Measurements from ENCODE around the gene SHISA9. TPM values are rescaled to one million over a fixed set of nuclear protein-coding genes. Genes with fewer than 3 reads are reported as not detected.

The SHISA9 gene
- total RNA-seq, 1 experiment from 2014 or later: not detected

DNA sequence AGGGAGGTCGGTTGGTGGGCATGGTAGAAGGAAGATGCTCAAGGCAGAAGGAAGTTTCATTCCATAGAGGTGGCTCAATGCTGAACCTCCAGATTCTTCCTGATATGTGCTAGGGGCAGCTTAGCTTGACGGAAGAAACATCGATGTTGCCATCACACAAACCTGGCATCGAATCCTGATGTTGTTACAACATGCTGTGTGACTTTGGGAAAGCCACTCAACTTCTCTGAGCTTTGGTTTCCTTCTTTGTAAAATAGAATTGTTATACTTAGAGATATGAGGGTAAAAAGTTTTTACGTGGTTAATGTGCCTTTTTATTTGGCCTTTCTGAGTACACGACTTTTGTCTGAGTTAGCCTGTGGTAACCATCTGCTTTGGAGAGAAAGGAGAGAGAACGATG, 287.9 kb downstream of the SHISA9 start:
- H4K20me1 ChIP-seq (ENCODE audit: low read length): no peaks in the 10 kb centered on the region

GRCh38 chr16:13193721-13194120, 292.3 kb downstream of the SHISA9 start:
- BruUV-seq (replicated peaks): no TSS peak
- ChIA-PET POLR2A (ENCODE audit: unreplicated experiment) (no interaction called here), CTCF (no interaction called here)
- Histone ChIP-seq H3K4me1 (ENCODE audit: insufficient read depth, low read length) (no peaks in the 10 kb centered on the region), H3K9me3 (ENCODE audit: low read length) (no peaks in the 10 kb centered on the region), H3K27me3 (ENCODE audit: low read length) (no peaks in the 10 kb centered on the region), H3K4me3 (ENCODE audit: low read length) (no peak overlapping the region), H3K79me2 (ENCODE audit: low read length) (no peaks in the 10 kb centered on the region), H3K36me3 (ENCODE audit: low read depth, low read length) (no peaks in the 10 kb centered on the region), H3K9ac (ENCODE audit: low read length) (no peak overlapping the region), H3K9me2 (replicated peaks; ENCODE audit: low read length) (no peaks in the 10 kb centered on the region), H4K20me1 (ENCODE audit: low read length) (no peaks in the 10 kb centered on the region), H3K4me2 (ENCODE audit: low read length) (no peak overlapping the region), H3F3A (ENCODE audit: low read length, unreplicated experiment) (no peaks in the 10 kb centered on the region), H3K27ac (ENCODE audit: low read length) (no peak overlapping the region), H2AFZ (ENCODE audit: low read length) (no peak overlapping the region)
- DNase-seq (no peak), ATAC-seq (no peak)
- intact Hi-C loops (cut with micrococcal nuclease): no loop called here
- TF ChIP-seq, protein P1, sequence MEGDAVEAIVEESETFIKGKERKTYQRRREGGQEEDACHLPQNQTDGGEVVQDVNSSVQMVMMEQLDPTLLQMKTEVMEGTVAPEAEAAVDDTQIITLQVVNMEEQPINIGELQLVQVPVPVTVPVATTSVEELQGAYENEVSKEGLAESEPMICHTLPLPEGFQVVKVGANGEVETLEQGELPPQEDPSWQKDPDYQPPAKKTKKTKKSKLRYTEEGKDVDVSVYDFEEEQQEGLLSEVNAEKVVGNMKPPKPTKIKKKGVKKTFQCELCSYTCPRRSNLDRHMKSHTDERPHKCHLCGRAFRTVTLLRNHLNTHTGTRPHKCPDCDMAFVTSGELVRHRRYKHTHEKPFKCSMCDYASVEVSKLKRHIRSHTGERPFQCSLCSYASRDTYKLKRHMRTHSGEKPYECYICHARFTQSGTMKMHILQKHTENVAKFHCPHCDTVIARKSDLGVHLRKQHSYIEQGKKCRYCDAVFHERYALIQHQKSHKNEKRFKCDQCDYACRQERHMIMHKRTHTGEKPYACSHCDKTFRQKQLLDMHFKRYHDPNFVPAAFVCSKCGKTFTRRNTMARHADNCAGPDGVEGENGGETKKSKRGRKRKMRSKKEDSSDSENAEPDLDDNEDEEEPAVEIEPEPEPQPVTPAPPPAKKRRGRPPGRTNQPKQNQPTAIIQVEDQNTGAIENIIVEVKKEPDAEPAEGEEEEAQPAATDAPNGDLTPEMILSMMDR (conservative IDR thresholded peaks at IDR 0.05; ENCODE audit: low read depth, low read length): no peak
- TF ChIP-seq EZH2phosphoT487 (IDR thresholded peaks at IDR 0.05; ENCODE audit: borderline replicate concordance, low read length) (no peak), EZH2 (IDR thresholded peaks at IDR 0.05; ENCODE audit: low read length, unreplicated experiment) (no peak)

More for the DNA sequence above, 287.9 kb downstream of the SHISA9 start:
- no peaks in the 10 kb centered on the region for H3K79me2 ChIP-seq (ENCODE audit: low read length)
- H3K9ac ChIP-seq (ENCODE audit: low read length): no peak overlapping the region
- ChIA-PET CTCF (no interaction called here), POLR2A (ENCODE audit: unreplicated experiment) (no interaction called here)
- H3K36me3 ChIP-seq (ENCODE audit: low read depth, low read length): no peaks in the 10 kb centered on the region
- H3F3A ChIP-seq (ENCODE audit: low read length, unreplicated experiment): no peaks in the 10 kb centered on the region
- no peak overlapping the region for H2AFZ ChIP-seq (ENCODE audit: low read length)
- no TSS peak for BruUV-seq (replicated peaks)
- H3K4me3 ChIP-seq (ENCODE audit: low read length): no peak overlapping the region
- no peak overlapping the region for H3K4me2 ChIP-seq (ENCODE audit: low read length)
- TF ChIP-seq, protein P1 (conservative IDR thresholded peaks at IDR 0.05; ENCODE audit: low read depth, low read length): no peak
- TF ChIP-seq EZH2phosphoT487 (IDR thresholded peaks at IDR 0.05; ENCODE audit: borderline replicate concordance, low read length): no peak
- TF ChIP-seq EZH2 (IDR thresholded peaks at IDR 0.05; ENCODE audit: low read length, unreplicated experiment): no peak
- no peaks in the 10 kb centered on the region for H3K4me1 ChIP-seq (ENCODE audit: insufficient read depth, low read length)
- H3K9me2 ChIP-seq (replicated peaks; ENCODE audit: low read length): no peaks in the 10 kb centered on the region
- intact Hi-C loops (cut with micrococcal nuclease): no loop called here
- DNase-seq (no peak), ATAC-seq (no peak)
- no peaks in the 10 kb centered on the region for H3K27me3 ChIP-seq (ENCODE audit: low read length)
- no peaks in the 10 kb centered on the region for H3K9me3 ChIP-seq (ENCODE audit: low read length)
- no peak overlapping the region for H3K27ac ChIP-seq (ENCODE audit: low read length)

DNA sequence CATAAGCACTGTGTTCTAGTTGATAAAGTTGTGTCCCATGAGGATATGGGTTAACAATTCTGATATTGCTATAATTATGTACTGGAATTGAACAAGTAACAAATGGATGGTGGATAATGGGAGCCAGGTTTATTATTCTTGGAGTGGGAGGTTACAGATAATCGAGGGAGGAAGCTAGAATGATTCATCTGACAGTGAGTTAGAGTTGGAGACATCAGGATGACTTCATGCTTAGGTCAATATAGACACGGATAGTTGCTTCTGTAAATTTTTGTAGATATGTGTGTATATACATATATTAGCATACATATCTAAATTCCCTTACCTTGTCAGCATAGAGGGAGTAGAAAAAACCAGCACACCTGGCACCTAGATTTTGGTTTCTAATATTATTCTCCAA, 293.4 kb downstream of the SHISA9 start:
- Histone ChIP-seq H3K79me2 (ENCODE audit: low read length) (no peaks in the 10 kb centered on the region), H2AFZ (ENCODE audit: low read length) (no peak overlapping the region), H3K9me3 (ENCODE audit: low read length) (no peaks in the 10 kb centered on the region), H3K4me1 (ENCODE audit: insufficient read depth, low read length) (no peaks in the 10 kb centered on the region), H3K9me2 (replicated peaks; ENCODE audit: low read length) (no peaks in the 10 kb centered on the region), H3K27ac (ENCODE audit: low read length) (no peak overlapping the region), H3K36me3 (ENCODE audit: low read depth, low read length) (no peaks in the 10 kb centered on the region), H3F3A (ENCODE audit: low read length, unreplicated experiment) (no peaks in the 10 kb centered on the region), H3K9ac (ENCODE audit: low read length) (no peak overlapping the region), H3K4me2 (ENCODE audit: low read length) (no peak overlapping the region), H4K20me1 (ENCODE audit: low read length) (no peaks in the 10 kb centered on the region), H3K27me3 (ENCODE audit: low read length) (no peaks in the 10 kb centered on the region), H3K4me3 (ENCODE audit: low read length) (no peak overlapping the region)
- intact Hi-C loops (cut with micrococcal nuclease): no loop called here
- BruUV-seq (replicated peaks): no TSS peak
- no peak for ATAC-seq
- TF ChIP-seq, protein P1 (conservative IDR thresholded peaks at IDR 0.05; ENCODE audit: low read depth, low read length): no peak
- TF ChIP-seq EZH2 (IDR thresholded peaks at IDR 0.05; ENCODE audit: low read length, unreplicated experiment) (no peak), EZH2phosphoT487 (IDR thresholded peaks at IDR 0.05; ENCODE audit: borderline replicate concordance, low read length) (no peak)
- CTCF ChIA-PET: no interaction called here
- POLR2A ChIA-PET (ENCODE audit: unreplicated experiment): no interaction called here
- no peak for DNase-seq
